Measurements from ENCODE around the gene SART1.

The SART1 gene

DNA sequence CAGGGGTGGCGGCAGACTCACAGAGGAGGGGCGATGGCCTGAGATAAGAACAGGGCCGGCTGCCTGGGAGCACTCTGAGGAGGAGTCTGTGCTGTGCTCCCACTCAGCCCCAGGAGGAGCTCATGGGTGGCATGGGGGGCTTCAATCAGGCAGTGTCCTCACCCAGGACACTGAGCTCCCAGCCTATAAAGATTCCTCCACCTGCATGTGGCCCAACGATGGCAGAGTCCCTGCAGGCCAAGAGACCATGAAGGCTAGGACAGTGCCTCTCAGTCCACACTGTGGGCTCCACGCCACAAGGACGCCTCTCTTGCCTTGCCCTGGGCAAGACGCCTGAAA lies 52.2 kb downstream of the SART1 start:
- no peak for TF ChIP-seq TAF1 (IDR thresholded peaks at IDR 0.05; ENCODE audit: low read depth)
- TF ChIP-seq RAD21 (IDR thresholded peaks at IDR 0.05; ENCODE audit: low read depth): no peak
- TF ChIP-seq NFIC (IDR thresholded peaks at IDR 0.05): no peak
- TF ChIP-seq, protein P1, sequence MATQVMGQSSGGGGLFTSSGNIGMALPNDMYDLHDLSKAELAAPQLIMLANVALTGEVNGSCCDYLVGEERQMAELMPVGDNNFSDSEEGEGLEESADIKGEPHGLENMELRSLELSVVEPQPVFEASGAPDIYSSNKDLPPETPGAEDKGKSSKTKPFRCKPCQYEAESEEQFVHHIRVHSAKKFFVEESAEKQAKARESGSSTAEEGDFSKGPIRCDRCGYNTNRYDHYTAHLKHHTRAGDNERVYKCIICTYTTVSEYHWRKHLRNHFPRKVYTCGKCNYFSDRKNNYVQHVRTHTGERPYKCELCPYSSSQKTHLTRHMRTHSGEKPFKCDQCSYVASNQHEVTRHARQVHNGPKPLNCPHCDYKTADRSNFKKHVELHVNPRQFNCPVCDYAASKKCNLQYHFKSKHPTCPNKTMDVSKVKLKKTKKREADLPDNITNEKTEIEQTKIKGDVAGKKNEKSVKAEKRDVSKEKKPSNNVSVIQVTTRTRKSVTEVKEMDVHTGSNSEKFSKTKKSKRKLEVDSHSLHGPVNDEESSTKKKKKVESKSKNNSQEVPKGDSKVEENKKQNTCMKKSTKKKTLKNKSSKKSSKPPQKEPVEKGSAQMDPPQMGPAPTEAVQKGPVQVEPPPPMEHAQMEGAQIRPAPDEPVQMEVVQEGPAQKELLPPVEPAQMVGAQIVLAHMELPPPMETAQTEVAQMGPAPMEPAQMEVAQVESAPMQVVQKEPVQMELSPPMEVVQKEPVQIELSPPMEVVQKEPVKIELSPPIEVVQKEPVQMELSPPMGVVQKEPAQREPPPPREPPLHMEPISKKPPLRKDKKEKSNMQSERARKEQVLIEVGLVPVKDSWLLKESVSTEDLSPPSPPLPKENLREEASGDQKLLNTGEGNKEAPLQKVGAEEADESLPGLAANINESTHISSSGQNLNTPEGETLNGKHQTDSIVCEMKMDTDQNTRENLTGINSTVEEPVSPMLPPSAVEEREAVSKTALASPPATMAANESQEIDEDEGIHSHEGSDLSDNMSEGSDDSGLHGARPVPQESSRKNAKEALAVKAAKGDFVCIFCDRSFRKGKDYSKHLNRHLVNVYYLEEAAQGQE (IDR thresholded peaks at IDR 0.05; ENCODE audit: low read depth): no peak
- TF ChIP-seq EGR1 (IDR thresholded peaks at IDR 0.05): no peak
- TF ChIP-seq FOXM1 (IDR thresholded peaks at IDR 0.05; ENCODE audit: borderline replicate concordance, low read depth): no peak
- no peak for TF ChIP-seq CREB1 (IDR thresholded peaks at IDR 0.05; ENCODE audit: low read depth)
- no peak for TF ChIP-seq CEBPB (IDR thresholded peaks at IDR 0.05)
- no peak for TF ChIP-seq ZBTB7A (IDR thresholded peaks at IDR 0.05; ENCODE audit: low read depth)
- no peak for TF ChIP-seq TCF12 (IDR thresholded peaks at IDR 0.05; ENCODE audit: low read depth)
- TF ChIP-seq EP300 (IDR thresholded peaks at IDR 0.05; ENCODE audit: borderline replicate concordance): no peak
- TF ChIP-seq, protein P2, sequence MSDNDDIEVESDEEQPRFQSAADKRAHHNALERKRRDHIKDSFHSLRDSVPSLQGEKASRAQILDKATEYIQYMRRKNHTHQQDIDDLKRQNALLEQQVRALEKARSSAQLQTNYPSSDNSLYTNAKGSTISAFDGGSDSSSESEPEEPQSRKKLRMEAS (IDR thresholded peaks at IDR 0.05): no peak
- TF ChIP-seq USF1 (IDR thresholded peaks at IDR 0.05): no peak
- TF ChIP-seq TEAD4 (IDR thresholded peaks at IDR 0.05): no peak
- TF ChIP-seq YY1 (IDR thresholded peaks at IDR 0.05; ENCODE audit: low read depth): no peak

DNA sequence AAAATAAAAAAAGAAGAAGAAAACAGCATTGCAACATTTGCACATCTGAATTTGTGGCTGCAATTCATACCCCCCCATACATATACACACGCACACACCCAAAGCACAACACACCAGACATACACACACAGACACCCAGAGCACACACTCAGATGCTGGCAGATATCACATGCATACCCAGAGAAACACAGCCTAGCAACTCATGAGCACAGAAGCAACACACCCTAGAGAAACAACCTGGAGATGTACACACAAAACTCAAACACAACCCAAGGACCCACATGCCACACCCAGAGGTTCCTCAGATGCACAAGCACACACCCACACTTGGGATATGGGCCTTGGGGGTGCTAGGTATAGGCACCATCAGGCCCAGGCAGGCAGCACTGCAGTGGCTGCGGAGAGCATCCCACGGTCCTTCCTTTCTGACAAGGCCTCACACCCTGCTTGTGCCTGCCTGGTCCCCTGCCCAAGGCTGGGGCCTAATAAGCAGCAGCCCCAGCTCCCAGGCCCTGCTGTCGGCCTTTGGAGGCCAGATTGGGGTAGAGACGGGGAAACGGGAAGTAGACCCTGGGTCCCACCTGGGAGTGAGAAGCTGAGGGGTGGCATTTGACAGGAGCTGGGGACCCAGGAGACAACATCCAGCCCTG lies 53.4 kb downstream of the SART1 start:
- TF ChIP-seq FOXM1 (IDR thresholded peaks at IDR 0.05; ENCODE audit: borderline replicate concordance, low read depth) (no peak), RAD21 (IDR thresholded peaks at IDR 0.05; ENCODE audit: low read depth) (no peak), CREB1 (IDR thresholded peaks at IDR 0.05; ENCODE audit: low read depth) (no peak), CEBPB (IDR thresholded peaks at IDR 0.05) (no peak), NFIC (IDR thresholded peaks at IDR 0.05) (no peak), ZBTB7A (IDR thresholded peaks at IDR 0.05; ENCODE audit: low read depth) (no peak), EP300 (IDR thresholded peaks at IDR 0.05; ENCODE audit: borderline replicate concordance) (no peak), EGR1 (IDR thresholded peaks at IDR 0.05) (no peak), USF1 (IDR thresholded peaks at IDR 0.05) (no peak), TCF12 (IDR thresholded peaks at IDR 0.05; ENCODE audit: low read depth) (no peak), TAF1 (IDR thresholded peaks at IDR 0.05; ENCODE audit: low read depth) (no peak), TEAD4 (IDR thresholded peaks at IDR 0.05) (no peak), YY1 (IDR thresholded peaks at IDR 0.05; ENCODE audit: low read depth) (no peak)
- TF ChIP-seq, protein P1 (IDR thresholded peaks at IDR 0.05; ENCODE audit: low read depth): no peak
- TF ChIP-seq, protein P2 (IDR thresholded peaks at IDR 0.05): no peak

DNA sequence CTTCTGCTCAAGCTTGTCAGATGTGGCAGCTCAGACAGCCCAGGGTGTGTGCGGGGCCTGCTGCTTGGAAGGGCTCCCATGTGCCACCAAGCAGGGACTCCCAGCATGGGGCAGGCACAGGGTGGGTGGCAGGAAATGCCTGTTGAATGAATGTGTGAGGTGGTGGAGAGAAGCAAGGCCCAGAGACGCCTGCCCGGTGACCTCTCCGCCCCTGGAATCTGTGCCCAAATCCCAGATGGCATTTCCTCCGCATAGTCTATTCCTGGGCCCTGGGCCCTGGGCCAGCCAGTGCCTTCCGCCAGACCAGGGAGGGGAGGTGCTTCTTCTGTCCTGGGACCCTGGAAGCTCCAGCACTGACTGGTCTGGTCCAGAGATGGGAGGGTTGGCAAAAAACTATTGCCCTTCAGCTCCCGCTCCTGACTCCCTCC lies 53.9 kb downstream of the SART1 start:
- TF ChIP-seq USF1 (IDR thresholded peaks at IDR 0.05) (peak; percentile 46; the same call in 1 of the 2 replicates), TCF12 (IDR thresholded peaks at IDR 0.05; ENCODE audit: low read depth) (peak; percentile 96), EGR1 (IDR thresholded peaks at IDR 0.05) (peak; percentile 65), CREB1 (IDR thresholded peaks at IDR 0.05; ENCODE audit: low read depth) (no peak), TEAD4 (IDR thresholded peaks at IDR 0.05) (peak; percentile 94), NFIC (IDR thresholded peaks at IDR 0.05) (peak; percentile 92), FOXM1 (IDR thresholded peaks at IDR 0.05; ENCODE audit: borderline replicate concordance, low read depth) (peak; percentile 81; the same call in 1 of the 2 replicates), RAD21 (IDR thresholded peaks at IDR 0.05; ENCODE audit: low read depth) (peak; percentile 13; the same call in 1 of the 2 replicates), EP300 (IDR thresholded peaks at IDR 0.05; ENCODE audit: borderline replicate concordance) (peak; percentile 96), CEBPB (IDR thresholded peaks at IDR 0.05) (no peak), ZBTB7A (IDR thresholded peaks at IDR 0.05; ENCODE audit: low read depth) (peak; percentile 46; the same call in 1 of the 2 replicates)
- TF ChIP-seq, protein P2 (IDR thresholded peaks at IDR 0.05): peak; percentile 88
- TF ChIP-seq, protein P1 (IDR thresholded peaks at IDR 0.05; ENCODE audit: low read depth): no peak
